Mammary epithelial cell (primary cell): ENCODE measurements around the gene KDM4E.

ENCODE experiments used
- EZH2 ChIP-seq: IDR thresholded peaks from 2 replicates; pipeline ENCODE4 v1.6.1; 2012; ENCODE audit warnings: low read length, inconsistent platforms, borderline replicate concordance
- TF ChIP-seq, protein P1 (sequence below), 2 donors: IDR thresholded peaks in 1 of 2; conservative IDR thresholded peaks in 1 of 2; 2 replicates each; pipeline ENCODE4 v1.5.1; 2011 to 2012; ENCODE audit warnings: inconsistent platforms in 2 of 2, low read length in 2 of 2, mild to moderate bottlenecking in 2 of 2, control low read depth in 1 of 2, low read depth in 1 of 2; ENCODE audit not compliant: insufficient read depth in 1 of 2; ENCODE audit errors: extremely low read depth in 1 of 2

GRCh38 chr11:95068549-95068948 is 43.5 kb downstream of the KDM4E start:
- TF ChIP-seq, protein P1, sequence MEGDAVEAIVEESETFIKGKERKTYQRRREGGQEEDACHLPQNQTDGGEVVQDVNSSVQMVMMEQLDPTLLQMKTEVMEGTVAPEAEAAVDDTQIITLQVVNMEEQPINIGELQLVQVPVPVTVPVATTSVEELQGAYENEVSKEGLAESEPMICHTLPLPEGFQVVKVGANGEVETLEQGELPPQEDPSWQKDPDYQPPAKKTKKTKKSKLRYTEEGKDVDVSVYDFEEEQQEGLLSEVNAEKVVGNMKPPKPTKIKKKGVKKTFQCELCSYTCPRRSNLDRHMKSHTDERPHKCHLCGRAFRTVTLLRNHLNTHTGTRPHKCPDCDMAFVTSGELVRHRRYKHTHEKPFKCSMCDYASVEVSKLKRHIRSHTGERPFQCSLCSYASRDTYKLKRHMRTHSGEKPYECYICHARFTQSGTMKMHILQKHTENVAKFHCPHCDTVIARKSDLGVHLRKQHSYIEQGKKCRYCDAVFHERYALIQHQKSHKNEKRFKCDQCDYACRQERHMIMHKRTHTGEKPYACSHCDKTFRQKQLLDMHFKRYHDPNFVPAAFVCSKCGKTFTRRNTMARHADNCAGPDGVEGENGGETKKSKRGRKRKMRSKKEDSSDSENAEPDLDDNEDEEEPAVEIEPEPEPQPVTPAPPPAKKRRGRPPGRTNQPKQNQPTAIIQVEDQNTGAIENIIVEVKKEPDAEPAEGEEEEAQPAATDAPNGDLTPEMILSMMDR (conservative IDR thresholded peaks at IDR 0.05 in 1 of 2, IDR thresholded peaks at IDR 0.05 in 1 of 2; ENCODE audit: extremely low read depth in 1 of 2, insufficient read depth in 1 of 2, low read depth in 1 of 2, low read length in 2 of 2): no peak
- TF ChIP-seq EZH2: no peak
